Stimulated activated CD4-positive, alpha-beta T cell treated with anti-CD3 and anti-CD28 coated beads, Interleukin-12 subunit alpha, Interleukin-12 subunit beta, amount 100 ng/mL, for 48 hours (primary cell): ENCODE measurements around the gene FRY.
"Not testable (repeated sequence)": the region's sequence is repeated elsewhere in the genome, so short reads cannot be mapped to it uniquely, and the experiment has no call there.

ENCODE experiments used
- DNase-seq, 3 donors: peaks; one replicate each; pipeline ENCODE4 v3.0.0-alpha.2; 2020; ENCODE audit warnings: low read depth in 2 of 3, low spot score in 1 of 3

FRY gene

DNA sequence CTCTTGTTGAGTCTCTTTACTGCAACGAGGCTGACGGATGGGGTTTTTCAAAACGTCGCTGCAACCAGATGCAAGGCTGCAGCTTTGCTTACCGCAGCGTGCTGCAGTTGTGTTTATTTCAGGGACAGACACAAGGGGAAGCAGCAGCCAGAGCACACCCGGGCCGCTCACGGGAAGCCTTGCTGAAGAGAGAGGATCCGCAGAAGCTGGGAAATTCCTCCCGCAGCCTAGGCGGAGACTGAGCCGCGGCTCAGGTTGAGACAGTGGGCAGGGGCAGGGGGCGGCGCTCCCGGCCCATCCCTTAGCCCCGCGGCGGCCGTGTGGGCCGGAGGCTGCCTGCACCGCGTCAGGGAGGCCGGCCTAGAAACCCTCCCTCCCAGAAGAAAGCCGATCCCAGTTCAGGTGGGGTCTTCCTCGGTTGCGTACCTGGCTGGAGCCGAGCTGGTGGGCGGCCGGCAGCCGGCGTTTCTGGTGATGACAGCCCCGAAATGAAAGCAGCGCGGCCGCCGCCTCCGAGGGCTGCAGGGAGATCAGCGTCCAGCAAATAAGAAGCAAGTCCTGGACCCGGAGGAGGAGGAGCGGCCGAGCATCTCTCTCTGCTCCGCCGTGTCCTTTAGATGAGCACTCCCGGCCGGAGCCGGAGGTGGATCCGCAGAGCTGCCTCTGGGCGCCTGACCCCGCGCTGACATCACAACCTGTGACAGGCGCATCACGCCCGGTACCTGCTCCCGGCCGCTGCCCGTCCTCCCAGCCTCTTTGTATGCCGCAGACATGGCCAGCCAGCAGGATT lies at the start of gene FRY:
Gene FRY (plus strand): TSS at position 750 of the 790 bp plus-strand sequence. CDS start 22 bp downstream, at position 772.
- DNase-seq, result peak; percentile 12 to 40 (median 30)

DNA sequence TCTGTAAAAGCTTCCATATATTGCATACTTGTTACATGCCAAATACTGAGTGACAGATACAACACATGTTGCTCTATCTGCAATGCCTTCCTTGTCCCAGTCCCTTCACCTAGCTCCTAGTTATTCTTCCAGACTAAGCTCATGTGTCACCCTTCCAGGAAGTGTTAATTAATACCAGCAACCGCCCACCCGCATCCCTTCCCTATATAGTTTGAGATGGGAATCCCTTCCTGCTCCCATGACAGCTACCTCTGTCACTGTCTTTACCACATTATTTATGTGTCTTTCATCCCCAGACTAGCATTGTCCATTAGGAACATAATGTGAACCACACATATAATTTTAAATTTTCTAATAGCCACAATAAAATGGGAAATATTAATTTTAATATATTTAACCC lies 49.5 kb upstream of the FRY start:
- no peak for DNase-seq

DNA sequence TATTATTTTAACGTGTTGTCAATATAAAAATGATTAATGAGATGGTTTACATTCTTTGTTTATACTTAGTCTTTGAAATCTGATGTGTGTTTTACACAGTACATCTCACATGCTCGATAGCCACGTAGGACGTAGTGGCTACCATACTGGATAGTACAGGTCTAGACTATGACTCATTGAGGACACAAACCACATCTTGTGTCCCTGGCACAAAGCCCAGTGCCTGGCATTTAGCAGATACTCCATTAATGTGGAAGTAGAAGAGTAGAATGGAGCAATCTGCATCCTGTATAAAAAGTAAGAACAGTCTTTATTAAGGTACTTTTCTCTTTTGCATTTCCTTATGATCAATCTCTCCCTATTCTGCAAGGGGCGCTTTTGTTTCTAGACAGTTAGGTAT lies 49.0 kb upstream of the FRY start:
- DNase-seq, result no peak

DNA sequence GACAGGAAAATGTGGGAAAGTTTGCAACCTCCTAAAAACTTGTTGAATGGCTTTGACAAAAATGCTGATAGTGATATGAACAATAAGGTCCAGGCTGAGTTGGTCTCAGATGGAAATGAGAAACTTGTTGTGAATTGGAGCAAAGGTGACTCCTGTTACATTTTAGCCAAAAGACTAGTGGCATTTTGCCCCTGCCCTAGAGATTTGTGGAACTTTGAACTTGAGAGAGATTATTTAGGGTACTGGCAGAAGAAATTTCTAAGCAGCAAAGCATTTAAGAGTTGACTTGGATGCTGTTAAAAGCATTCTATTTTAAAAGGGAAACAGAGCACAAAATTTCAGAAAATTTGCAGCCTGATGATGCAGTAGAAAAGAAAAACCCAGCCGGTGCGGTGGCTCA lies 47.9 kb upstream of the FRY start:
- DNase-seq, result not testable (repeated sequence)

DNA sequence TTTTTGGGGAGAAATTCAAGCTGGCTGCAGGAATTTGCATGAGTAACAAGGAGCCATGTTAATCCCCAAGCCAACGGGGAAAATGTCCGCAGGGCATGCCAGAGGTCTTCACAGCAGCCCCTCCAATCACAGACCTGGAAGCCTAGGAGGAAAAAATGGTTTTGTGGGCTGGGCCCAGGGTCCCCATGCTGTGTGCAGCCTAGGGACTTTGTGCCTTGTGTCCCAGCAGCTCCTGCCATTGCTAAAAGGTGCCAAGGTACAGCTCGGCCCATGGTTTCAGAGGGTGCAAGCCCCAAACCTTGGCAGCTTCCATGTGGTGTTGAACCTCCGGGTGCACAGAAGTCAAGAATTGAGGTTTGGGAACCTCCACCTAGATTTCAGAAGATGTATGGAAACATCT lies 47.2 kb upstream of the FRY start:
- DNase-seq, result not testable (repeated sequence)

DNA sequence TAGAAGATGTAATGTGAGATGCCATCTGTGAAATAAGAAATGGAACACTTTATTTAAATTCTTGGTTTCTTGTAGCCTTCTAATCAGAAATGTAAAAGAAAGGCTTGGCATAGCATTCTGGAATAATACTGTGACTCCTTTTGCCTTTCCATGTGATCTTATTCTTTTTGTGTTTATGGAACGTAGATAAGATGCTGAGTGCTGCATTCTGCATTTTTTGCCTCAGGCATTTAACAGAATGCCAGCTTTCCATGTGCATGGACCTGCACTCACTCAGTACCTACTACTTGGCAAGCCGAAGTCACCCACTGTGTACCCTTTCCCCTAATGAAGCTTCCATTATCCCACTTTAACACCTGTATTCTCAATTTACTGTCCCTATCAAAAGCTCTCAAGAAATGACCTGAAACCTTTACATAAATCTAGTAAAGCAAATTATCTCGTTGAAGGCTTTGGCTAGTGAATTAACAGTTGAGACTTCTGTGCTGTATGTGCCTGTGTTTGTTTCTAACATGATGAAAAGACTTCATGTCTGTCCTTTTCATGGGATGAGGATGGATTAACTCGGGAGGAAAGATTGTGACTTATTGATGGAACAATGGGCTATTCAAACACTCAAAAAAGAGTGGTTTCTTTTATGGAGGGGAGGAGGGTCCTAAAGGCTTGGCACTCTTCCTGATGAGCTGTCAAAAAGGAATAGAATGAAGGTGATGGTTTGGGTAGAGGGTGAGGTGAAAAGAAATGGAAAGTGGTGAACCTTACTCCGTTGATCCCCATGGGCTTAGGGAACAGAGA lies 44.7 kb upstream of the FRY start:
- no peak for DNase-seq

DNA sequence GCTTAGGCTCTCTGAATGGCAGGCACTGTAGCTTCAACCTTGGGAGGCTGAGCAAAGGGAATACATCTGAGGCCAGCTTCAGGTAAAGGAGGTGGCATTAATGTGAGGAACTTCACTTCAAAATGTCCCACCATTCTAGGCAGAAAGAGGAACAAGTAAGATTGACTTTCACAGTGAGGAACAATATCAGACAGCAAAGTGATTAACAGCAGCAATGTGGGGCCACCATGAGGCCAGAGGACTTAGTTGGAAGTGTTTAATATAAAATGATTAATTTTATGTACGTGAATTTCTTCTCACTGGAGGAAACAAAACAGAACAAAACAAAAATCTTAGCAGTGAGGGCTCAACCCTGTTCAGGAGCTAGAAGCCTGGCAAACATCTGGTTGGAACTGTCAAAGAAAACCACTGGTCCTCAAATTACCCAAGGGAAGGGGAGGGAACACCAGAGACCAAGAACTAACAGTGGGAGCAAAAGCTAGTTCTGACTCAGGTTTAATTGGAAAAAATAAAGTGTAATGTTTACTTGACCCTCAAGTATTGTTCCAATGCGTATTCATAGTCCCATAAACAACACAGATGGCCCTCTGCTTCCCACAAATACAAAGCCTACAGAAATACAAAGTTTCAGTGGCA lies 43.9 kb upstream of the FRY start:
- DNase-seq, result no peak

DNA sequence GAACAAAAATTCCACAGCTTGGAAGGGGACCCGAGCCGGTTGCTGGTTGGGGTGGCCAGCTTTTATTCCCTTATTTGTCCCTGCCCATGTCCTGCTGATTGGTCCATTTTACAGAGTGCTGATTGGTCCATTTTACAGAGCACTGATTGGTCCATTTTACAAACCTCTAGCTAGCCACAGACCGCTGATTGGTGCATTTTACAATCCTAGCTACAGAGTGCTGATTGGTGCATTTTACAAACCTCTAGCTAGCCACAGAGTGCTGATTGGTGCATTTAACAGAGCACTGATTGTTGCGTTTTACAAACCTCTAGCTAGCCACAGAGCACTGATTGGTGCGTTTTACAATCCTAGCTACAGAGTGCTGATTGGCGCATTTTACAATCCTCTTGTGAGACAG lies 37.2 kb upstream of the FRY start:
- DNase-seq, result not testable (repeated sequence)

DNA sequence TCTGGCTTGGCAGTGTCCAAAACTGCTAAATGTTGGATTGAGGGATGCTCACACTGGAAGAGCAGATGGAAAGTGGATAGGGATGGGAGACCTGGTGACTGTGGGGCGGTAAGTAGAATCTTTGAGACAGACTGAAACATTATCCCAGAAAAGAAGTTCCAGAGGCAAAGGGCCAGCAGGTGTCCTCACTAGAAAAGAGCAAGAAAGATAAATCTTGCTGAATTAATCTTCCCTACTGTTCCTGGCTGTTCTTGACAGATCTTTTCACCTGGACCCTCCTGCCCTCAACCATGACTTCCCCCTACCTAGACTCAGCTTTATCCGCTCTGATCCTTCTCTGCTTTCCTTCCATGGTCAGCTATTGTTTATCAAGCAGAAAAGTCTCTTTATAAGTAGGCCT lies 35.0 kb upstream of the FRY start:
- DNase-seq, result no peak

DNA sequence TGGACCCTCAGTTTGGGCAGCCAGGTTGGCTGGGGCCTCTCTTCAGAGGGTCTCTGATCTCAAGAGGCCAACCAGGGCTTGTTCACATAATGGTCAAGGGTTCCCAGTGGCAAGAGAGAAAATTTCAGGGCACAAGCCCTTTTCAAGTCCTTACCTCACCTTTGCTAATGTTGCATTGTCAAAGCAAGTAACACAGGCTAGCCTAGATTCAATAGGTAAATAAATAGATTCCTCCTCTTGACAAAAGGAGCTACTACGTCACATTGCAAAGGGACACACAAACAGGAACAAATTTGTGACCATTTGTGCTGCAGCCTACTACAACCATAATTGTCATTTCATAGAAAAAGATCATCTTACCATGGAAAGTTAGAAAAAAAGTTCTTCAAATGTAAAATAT lies 33.9 kb upstream of the FRY start:
- DNase-seq, result no peak

DNA sequence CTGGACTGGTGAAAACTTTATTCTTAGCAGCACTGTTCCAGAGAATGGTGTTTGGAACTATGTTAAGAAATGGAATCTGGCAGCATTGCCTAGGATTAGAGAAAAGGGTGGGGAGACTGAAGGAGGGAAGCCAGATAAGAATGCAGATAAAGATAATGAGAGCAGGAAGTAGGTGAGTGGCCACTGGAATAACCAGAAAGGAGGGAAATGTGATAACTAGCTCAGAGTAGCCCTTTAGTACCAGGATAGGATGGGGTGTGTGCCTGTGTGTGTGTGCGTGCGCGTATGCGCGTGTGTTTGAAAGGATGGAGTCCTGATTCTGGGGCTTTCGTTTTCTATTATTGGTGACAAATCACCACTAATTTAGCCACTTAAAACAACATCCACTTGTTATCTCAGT lies 33.4 kb upstream of the FRY start:
- no peak for DNase-seq

DNA sequence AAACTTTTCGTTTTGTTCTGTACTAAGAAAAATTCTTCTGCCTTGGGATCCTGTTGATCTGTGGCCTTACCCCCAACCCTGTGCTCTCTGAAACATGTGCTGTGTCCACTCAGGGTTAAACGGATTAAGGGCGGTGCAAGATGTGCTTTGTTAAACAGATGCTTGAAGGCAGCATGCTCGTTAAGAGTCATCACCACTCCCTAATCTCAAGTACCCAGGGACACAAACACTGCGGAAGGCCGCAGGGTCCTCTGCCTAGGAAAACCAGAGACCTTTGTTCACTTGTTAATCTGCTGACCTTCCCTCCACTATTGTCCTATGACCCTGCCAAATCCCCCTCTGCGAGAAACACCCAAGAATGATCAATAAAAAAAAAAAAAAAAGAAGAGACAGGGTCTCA lies 30.8 kb upstream of the FRY start:
- DNase-seq, result not testable (repeated sequence)

DNA sequence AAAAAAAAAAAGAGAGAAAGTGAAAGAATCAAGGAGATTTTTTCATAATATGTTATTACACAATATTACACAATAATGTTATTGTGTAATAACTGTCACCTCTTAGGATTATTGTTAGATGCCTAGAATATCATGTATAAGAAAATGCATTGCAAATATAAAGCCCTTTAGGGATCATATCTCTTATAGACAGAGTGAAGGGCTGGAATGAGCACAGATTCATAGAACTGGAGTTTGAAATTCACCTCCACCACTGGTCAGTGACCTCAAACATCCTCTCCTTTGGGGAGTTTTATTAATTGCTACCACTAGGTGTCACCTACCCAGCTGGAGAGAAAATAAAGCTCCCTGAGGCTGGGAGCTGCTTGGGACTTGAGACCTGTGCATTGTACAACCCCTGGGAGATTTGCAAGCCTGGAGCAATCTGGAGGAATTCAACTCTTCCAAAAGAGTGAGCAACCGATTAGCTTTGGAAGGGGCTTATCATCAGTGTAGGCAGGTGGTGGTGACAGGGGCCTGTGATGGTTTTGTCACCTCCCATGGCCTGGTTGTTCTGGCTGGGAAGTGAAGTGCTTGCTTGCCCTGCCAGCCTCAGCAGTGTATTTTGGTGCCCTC lies 30.3 kb upstream of the FRY start:
- DNase-seq, result no peak

DNA sequence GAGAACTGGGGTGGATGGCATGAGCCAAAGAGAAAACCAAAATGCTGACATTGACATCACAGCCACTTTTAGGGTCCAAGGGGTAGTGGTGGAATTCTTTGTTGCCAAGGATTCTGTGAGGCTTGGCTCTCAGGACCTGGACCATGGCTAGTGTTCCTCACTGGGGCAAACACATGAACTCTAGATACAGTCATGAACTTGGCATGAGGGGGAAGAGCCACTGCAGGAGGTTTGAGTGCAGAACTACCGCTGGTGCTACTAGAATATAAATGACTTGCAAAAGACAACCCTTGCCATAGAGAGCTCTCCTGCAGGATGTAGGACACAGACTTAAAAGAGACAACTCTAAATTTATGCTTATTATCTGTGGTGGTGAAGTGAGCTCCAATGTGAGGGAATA lies 29.8 kb upstream of the FRY start:
- DNase-seq, result no peak

DNA sequence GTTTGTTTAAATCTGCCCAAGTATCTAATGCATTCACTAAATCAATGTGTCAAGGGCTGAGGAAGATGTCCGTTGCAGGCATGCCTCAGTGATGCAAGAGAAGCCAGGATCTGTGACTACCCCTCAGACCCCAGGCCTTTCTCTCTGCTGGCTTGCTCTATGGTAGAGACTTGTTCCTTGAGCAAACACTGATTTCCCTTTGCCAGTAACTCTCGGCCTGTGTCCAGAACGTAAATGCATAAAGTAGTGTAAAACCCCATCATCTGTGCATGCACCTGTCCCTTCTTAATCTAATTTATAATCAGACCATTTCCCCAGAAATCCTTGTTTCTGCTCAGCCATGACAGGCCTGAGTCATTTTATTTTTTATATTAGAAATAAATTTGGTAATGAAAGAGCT lies 28.7 kb upstream of the FRY start:
- no peak for DNase-seq

DNA sequence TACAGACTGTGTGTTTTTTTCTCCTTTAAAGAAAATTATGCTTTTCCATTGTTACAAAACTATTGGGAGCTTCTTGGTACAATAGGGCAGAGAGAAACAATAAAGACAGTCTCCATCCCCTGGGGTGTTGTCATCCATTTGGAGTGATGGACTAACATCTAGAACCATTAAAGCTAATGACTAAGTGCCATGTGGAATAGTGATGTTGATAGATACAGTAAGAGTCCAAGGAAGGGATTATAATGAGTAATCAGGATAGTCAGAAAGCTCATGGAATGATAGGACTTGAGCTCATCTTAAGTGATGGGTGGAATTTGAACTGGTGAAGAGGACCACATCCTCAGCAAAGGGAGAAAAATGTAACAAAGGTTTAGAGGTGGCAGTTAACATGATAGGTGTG lies 24.1 kb upstream of the FRY start:
- no peak for DNase-seq

DNA sequence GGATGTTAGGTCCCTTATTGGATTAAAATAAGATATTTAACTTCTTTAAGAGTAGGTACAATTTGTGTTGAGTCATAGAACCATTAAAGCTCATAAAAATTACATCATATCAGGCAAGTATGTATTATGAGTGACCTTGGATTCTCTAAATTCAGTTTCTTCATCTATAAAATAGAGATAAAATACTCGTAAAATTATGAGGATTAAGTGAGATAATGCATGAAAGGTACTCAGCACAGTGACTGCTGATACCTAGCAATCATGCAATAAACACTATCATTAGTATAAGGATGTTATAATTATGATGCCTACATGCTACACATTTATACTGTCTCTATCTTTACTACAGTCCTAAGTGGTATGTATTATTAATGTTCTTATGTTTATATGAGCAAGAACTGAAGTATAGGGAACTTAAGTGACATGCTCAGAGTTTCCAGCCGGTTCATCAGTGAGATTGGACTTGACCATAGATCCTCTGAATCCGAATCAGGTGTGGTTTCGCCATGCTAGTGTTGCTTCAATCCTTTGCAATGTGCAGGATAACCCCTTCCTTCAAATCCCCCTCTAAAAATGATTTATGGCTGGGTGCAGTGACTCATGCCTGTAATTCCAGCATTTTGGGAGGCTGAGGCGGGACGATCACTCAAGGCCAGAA lies 22.9 kb upstream of the FRY start:
- DNase-seq, result no peak

DNA sequence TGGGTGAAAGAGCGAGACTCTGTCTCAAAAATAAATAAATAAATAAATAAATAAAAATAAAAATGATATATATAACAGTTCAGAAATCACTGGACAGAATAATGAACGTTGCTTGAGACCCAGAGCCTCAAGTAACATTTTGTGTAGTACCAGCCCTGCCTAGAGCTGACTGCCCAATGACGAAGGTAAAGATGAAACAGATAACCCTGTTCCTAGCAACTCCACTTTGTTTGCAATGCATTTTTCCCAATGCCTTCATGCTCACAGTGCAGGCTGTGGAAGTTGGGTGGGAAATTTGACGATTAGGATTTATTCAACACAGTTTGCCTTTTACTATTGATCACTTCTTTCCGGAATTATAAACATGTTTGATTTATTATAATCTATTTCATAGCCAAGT lies 22.2 kb upstream of the FRY start:
- DNase-seq, result no peak

DNA sequence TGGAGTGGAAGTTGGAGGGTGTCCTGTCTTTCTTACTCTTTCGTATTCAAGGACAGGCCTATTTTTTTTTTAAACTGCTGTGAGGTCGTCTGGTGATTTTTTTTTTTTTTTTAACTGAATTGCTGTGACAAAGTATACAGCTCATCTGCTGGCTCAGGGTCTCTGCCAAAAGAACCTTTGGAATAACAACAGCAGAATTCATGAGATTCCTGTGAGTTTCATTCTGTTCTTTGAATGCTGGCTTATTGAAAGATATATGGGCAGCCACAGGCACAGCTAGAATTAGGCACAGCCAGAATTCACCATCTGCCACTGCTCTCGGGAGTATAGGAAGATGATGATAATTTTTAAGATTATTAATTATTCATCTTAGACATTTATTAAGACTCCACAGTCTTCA lies 21.4 kb upstream of the FRY start:
- no peak for DNase-seq

DNA sequence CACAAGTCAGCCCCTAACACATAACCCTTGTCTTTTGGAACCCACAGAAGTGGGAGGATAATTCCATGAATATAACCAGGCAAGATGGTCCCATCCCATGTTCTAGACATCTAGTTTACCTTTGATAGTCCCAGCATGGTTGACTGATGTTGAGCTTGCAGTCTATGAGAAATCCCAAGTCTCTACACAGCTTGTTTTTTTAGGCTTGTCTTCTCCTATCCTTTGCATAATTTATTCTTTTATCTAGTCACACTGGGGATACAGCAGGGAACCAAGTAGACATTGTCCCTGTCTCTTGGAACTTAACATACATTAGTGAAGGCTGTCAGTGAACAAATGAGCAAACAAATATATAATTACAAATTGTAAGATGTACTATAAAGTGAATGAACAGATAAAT lies 19.6 kb upstream of the FRY start:
- no peak for DNase-seq

DNA sequence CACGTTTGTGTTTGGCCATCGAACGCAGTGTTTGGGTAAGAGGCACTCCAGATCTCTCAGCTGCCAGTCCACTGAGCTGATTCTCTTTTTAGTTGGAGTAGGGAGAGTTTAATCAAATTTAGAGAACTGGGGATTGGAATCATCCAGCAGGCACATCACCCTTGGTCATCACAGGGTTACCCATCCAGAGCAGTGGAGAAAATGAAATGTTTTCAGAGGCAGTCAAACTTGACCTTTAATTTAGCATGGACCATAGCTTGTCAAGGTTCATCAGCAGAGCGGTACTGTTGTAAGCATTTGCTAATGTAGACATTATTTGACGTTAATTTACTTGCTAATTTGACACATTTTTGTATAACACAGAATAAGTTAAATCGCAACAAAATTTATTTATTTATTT lies 18.4 kb upstream of the FRY start:
- no peak for DNase-seq
